Measurements from ENCODE around the gene WASL.

Gene WASL

GRCh38 chr7:123690550-123690949 lies 58.3 kb downstream of the WASL start:
- TF ChIP-seq CTCF (conservative IDR thresholded peaks at IDR 0.05) (no peak), ZFX (IDR thresholded peaks at IDR 0.05) (no peak)
- H3K27ac ChIP-seq: no peak overlapping the region

DNA sequence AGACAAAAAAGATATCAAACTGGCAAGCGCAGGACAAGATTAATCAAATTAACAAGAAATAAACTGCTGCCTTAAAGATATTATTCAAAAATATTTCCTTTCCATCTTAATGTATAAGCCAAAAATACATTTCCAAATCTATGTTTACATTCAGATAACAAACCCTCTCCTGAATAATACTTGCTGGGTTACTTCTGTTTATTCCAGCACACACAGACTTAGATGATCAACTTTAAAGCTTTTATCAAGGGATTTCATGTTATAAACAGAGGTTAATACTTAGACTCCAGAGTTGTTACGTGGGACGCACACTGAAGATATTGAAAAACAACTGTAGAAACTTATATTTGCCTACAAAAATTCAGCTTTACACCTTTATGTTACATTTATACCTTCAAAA lies 59.6 kb downstream of the WASL start:
- TF ChIP-seq CTCF (conservative IDR thresholded peaks at IDR 0.05) (no peak), ZFX (IDR thresholded peaks at IDR 0.05) (no peak)
- H3K27ac ChIP-seq: no peak overlapping the region

- TF ChIP-seq CTCF (conservative IDR thresholded peaks at IDR 0.05) (no peak), ZFX (IDR thresholded peaks at IDR 0.05) (no peak)
Observed at GRCh38 chr7:123687727-123688126, 61.1 kb downstream of the WASL start.

DNA sequence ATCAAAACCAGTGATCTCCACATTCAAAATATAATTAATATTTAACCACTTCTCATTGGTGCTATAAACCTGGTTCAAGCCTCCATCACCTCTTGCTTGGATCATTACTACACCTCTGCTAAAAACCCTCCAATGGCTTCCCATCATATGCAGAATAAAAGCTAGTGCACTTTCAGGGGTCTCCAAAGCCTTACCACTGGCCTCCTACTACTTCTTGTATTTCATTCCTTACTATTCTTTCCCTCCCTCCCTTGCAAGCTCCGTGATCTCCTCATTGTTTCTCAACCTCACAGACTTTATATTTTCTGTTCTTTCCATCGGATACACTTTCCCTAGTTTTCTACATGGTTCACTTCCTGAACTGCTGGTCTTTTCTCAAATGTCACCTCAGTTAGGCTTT lies 61.6 kb downstream of the WASL start:
- no peak for TF ChIP-seq CTCF (conservative IDR thresholded peaks at IDR 0.05)
- TF ChIP-seq ZFX (IDR thresholded peaks at IDR 0.05): no peak
- no peak overlapping the region for H3K27ac ChIP-seq

More at GRCh38 chr7:123687727-123688126, 61.1 kb downstream of the WASL start:
- no peak overlapping the region for H3K27ac ChIP-seq

DNA sequence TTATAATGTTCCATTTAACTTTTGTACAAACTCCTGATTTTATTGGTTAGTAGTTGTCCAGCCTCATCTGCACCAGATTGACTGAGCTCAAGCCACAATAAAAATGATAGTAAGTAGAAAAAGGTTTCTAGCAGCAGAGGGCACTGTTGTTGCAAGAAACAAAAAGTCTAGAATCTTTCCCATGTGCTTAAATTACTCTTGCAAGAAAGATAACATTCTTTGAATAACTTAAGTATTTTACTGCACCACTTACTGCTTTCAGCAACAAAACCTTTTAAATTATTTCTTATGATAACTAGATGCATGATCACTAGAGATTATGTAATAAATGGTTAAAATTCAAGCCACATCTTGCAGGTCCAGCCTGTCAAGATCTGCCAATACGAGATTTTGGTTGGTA lies 66.1 kb downstream of the WASL start:
- no peak overlapping the region for H3K27ac ChIP-seq
- TF ChIP-seq ZFX (IDR thresholded peaks at IDR 0.05) (no peak), CTCF (conservative IDR thresholded peaks at IDR 0.05) (peak; percentile 81)

DNA sequence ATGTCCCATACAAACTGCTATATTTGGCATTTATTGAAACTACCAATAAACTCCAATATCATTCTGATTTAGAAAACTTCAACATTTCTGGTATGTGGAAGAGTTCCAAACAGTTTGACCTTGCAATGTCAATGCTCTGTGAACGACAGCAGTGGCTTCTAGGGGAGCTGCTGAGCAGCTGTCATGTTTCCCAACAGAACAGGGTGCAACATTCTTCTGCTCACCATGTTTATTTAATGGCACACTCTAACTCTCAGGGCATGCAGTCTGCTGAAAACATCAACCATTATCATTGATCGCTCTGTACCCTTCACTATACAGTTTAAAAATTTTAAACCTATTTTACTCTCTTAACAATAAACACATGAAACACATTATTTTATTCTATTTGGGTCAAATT lies 67.2 kb downstream of the WASL start:
- TF ChIP-seq ZFX (IDR thresholded peaks at IDR 0.05): no peak
- no peak overlapping the region for H3K27ac ChIP-seq

- H3K27ac ChIP-seq: no peak overlapping the region
- TF ChIP-seq CTCF (conservative IDR thresholded peaks at IDR 0.05): no peak
- no peak for TF ChIP-seq ZFX (IDR thresholded peaks at IDR 0.05)
Observed at GRCh38 chr7:123680580-123680979, 68.2 kb downstream of the WASL start.

DNA sequence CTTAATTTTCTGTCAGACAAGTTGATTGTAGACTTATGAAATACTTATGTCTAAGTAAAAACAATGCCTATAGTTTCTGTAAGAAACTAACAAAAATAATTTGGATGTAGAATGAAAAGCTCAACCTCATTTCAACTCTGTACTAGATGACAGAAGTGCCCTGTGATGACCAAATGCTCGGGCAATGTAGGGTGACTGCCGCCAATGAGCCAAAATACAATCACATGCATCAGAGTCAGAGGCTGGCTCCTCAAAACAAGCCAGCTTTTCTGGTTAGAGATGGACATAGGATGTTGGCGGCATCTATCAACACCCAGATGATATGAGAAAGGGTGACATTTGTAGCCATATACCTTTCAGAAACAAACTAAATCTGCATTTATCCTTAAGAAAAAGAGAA lies 69.2 kb downstream of the WASL start:
- no peak for TF ChIP-seq ZFX (IDR thresholded peaks at IDR 0.05)
- TF ChIP-seq CTCF (conservative IDR thresholded peaks at IDR 0.05): no peak
- H3K27ac ChIP-seq: no peak overlapping the region
